Measurements from ENCODE around the gene SPAG9. TPM values are rescaled to one million over a fixed set of nuclear protein-coding genes. Genes with fewer than 3 reads are reported as not detected.
"Not testable (repeated sequence)": the region's sequence is repeated elsewhere in the genome, so short reads cannot be mapped to it uniquely, and the experiment has no call there.

The SPAG9 gene
- total and polyA plus RNA-seq, 10 donors = 10.7 to 94.6 (median 78.3) TPM

- Histone ChIP-seq H3K4me3 (no peak overlapping the region), H3K4me1 (peaks cover 0 to 15% (median 1%) of the 10 kb centered on the region in 6 donors)
- 62 to 76% (median 65%) methylated on average over 3 of the region's 3 CpGs for WGBS, 5 donors
Measured at GRCh38 chr17:51128076-51128475, 7.4 kb upstream of the SPAG9 start.

DNA sequence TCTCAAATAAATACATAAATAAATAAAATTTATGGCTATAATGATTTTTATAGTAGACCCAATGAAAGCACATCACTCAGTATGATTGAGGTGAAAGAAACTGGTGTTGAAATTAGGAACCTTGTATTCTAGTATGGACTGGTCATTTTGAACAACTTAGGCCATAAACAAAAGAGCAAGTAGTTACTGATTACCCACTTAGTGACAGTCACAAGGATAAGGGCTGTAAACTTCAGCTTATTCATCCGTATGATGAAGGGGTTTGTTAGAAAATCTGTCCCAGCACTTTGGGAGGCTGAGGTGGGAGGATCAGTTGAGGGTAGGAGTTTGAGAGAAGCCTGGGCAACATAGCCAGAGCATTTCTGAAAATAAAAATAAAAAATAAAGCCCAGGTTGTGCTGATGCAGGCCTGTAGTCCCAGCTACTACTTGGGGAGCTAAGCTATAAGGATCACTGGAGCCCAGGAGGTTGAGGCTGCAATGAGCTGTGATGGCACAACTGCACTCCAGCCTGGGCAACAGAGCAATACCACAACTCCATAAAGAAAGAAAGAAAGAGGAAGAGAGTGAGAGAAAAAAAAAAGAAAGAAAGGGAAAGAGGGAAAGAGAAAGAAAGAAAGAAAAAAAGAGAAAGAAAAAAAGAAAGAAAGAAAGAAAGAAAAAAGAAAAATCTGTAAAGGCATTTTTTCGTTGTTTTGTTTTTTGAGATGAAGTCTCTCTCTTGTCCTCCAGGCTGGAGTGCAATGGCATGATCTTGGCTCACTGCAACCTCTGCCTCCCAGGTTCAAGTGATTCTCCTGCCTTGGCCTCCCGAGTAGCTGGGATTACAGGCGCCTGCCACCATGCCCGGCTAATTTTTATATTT lies 4.2 kb upstream of the SPAG9 start:
- no peak overlapping the region for H3K4me3 ChIP-seq
- no peak for TF ChIP-seq POLR2AphosphoS5 (IDR thresholded peaks at IDR 0.05)
- TF ChIP-seq, protein P1, sequence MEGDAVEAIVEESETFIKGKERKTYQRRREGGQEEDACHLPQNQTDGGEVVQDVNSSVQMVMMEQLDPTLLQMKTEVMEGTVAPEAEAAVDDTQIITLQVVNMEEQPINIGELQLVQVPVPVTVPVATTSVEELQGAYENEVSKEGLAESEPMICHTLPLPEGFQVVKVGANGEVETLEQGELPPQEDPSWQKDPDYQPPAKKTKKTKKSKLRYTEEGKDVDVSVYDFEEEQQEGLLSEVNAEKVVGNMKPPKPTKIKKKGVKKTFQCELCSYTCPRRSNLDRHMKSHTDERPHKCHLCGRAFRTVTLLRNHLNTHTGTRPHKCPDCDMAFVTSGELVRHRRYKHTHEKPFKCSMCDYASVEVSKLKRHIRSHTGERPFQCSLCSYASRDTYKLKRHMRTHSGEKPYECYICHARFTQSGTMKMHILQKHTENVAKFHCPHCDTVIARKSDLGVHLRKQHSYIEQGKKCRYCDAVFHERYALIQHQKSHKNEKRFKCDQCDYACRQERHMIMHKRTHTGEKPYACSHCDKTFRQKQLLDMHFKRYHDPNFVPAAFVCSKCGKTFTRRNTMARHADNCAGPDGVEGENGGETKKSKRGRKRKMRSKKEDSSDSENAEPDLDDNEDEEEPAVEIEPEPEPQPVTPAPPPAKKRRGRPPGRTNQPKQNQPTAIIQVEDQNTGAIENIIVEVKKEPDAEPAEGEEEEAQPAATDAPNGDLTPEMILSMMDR (IDR thresholded peaks at IDR 0.05 in 8 of 11, conservative IDR thresholded peaks at IDR 0.05 in 3 of 11) = no peak
- no peak for TF ChIP-seq POLR2A (IDR thresholded peaks at IDR 0.05)
- H3K4me1 ChIP-seq = peaks cover 0 to 20% (median 12%) of the 10 kb centered on the region in 6 donors
- no peaks in the 10 kb centered on the region for H3K27me3 ChIP-seq (replicated peaks in 1 of 7)
- H3K27ac ChIP-seq = peak overlapping the region in 1 of 8 donors; percentile 6
- intact Hi-C loops (cut with DNase I; ENCODE audit: low total_unique reads) = no loop called here
- 89 to 96% (median 93%) methylated on average over 5 of the region's 5 CpGs for WGBS, 5 donors
- no peak for DNase-seq
- H3K9me3 ChIP-seq = no peaks in the 10 kb centered on the region
- no peaks in the 10 kb centered on the region for H3K36me3 ChIP-seq

More at GRCh38 chr17:51128076-51128475, 7.4 kb upstream of the SPAG9 start:
- intact Hi-C loops (cut with DNase I; ENCODE audit: low total_unique reads) = no loop called here
- TF ChIP-seq, protein P1 (IDR thresholded peaks at IDR 0.05 in 8 of 11, conservative IDR thresholded peaks at IDR 0.05 in 3 of 11) = no peak
- no peak for TF ChIP-seq POLR2A (IDR thresholded peaks at IDR 0.05)
- no peak for TF ChIP-seq POLR2AphosphoS5 (IDR thresholded peaks at IDR 0.05)
- Histone ChIP-seq H3K9me3 (no peaks in the 10 kb centered on the region), H3K27ac (no peak overlapping the region), H3K36me3 (no peaks in the 10 kb centered on the region), H3K27me3 (replicated peaks in 1 of 7) (no peaks in the 10 kb centered on the region)
- DNase-seq = no peak

GRCh38 chr17:51122473-51123115 lies 1.9 kb upstream of the SPAG9 start:
- H3K9me3 ChIP-seq; H3K36me3 ChIP-seq; intact Hi-C loops (cut with DNase I; ENCODE audit: low total_unique reads); H3K27me3 ChIP-seq (replicated peaks in 1 of 7); DNase-seq; H3K4me3 ChIP-seq: not testable (repeated sequence)
- Histone ChIP-seq H3K4me1 (peaks cover 19 to 38% (median 32%) of the 10 kb centered on the region in 6 donors), H3K27ac (peak overlapping the region in 7 of 8 donors; percentile 95 to 100 (median 99))
- WGBS, 5 donors = 85 to 94% (median 90%) methylated on average over 10 of the region's 10 CpGs

DNA sequence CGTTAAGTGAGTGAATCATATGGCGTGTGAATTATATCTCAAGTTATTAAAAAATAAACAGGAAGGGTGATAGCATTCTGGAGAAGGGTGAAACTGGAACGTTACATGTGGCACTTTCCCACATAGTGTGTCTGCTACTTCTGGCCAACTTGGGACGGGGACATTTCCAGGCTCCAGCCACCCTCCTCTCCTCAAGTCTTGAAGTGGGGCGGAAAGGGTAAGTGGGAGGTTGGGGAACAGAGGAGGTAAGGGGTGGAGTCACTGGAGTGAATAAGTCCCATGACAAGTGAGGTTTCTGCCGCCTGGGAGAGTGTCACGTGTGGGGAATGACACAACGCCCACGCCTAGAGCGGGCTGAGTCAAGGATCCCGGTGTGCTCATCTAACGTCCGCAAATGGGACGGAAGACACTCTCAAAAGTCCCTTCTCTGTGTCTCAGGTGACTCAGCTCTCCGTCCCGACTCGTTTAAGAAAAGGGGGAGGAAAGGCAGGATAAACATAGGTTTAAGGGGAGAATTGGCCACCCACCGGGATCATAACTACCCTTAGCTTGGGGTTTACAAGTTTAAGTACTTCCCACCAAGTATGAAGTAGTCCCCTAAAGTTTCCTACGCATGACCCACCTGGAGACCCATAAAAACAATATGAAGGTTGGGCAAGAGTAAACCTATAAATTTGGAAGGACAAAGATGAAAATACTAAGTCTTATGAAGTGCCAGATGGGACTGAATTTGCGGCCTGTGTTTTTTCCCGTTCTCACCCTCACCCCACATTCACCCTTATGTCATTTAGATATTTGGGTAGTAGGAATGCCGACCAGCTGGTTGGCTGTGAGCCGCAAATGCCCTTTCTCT lies 1.2 kb upstream of the SPAG9 start:
- peak overlapping the region; percentile 95 to 100 (median 99) for H3K27ac ChIP-seq
- peaks cover 21 to 45% (median 39%) of the 10 kb centered on the region in 6 donors for H3K4me1 ChIP-seq
- WGBS, 5 donors = 18 to 20% (median 19%) methylated on average over 23 of the region's 23 CpGs
- intact Hi-C loops (cut with DNase I; ENCODE audit: low total_unique reads) = no loop called here
- no peaks in the 10 kb centered on the region for H3K36me3 ChIP-seq
- DNase-seq = peak; percentile 90
- H3K4me3 ChIP-seq = peak overlapping the region; percentile 35 to 92 (median 60)
- peak; percentile 46 to 97 (median 91) for TF ChIP-seq POLR2AphosphoS5 (IDR thresholded peaks at IDR 0.05)
- TF ChIP-seq POLR2A (IDR thresholded peaks at IDR 0.05) = peak in 2 of 3 donors; percentile 56 to 67
- TF ChIP-seq, protein P1 (IDR thresholded peaks at IDR 0.05 in 8 of 11, conservative IDR thresholded peaks at IDR 0.05 in 3 of 11) = peak in 1 of 11 experiments; percentile 16
- no peaks in the 10 kb centered on the region for H3K27me3 ChIP-seq (replicated peaks in 1 of 7)
- H3K9me3 ChIP-seq = no peaks in the 10 kb centered on the region
